Peyer's patch (tissue), 4 donors: ENCODE data around the gene ARHGAP21. TPM values are rescaled to one million over a fixed set of nuclear protein-coding genes. Genes with fewer than 3 reads are reported as not detected.
"Not testable (repeated sequence)": the region's sequence is repeated elsewhere in the genome, so short reads cannot be mapped to it uniquely, and the experiment has no call there.

Experiments
- DNase-seq, 3 donors: peaks; one replicate each; pipeline ENCODE4 v3.0.0-alpha.2; 2017 to 2019
- H3K27ac ChIP-seq, 4 donors: fragments of 200-600 bp; sonication (generic); one replicate each; pipeline ENCODE4 v1.5.1; 2016 to 2019
- H3K27me3 ChIP-seq, 2 donors: fragments of 200-600 bp; sonication (generic); one replicate each; pipeline ENCODE4 v1.5.1; 2019
- H3K36me3 ChIP-seq, 3 donors: fragments of 200-600 bp; sonication (generic); one replicate each; pipeline ENCODE4 v1.5.1; 2016 to 2019
- H3K4me1 ChIP-seq, 4 donors: fragments of 200-600 bp; sonication (generic); one replicate each; pipeline ENCODE4 v1.5.1; 2016 to 2019
- H3K4me3 ChIP-seq, 4 donors: fragments of 200-600 bp; sonication (generic); 1 replicate in 3 of 4; 2 replicates in 1 of 4; pipeline ENCODE4 v1.5.1; 2016 to 2019; ENCODE audit warnings: mild to moderate bottlenecking in 1 of 4
- H3K9me3 ChIP-seq, 4 donors: fragments of 200-600 bp; sonication (generic); one replicate each; pipeline ENCODE4 v1.5.1; 2016 to 2019; ENCODE audit warnings: mild to moderate bottlenecking in 1 of 4
- CTCF ChIP-seq, 6 experiments: fragments of 450-650 bp in 4 of 6; fragments of 200-600 bp in 2 of 6; sonication (generic) in 1 of 6; IDR thresholded peaks; one replicate each; pipeline ENCODE4 v1.5.1; 2017 to 2019; ENCODE audit warnings: antibody characterized with exemption in 6 of 6, mild to moderate bottlenecking in 3 of 6, moderate library complexity in 1 of 6
- POLR2A ChIP-seq, 2 donors: fragments of 450-650 bp; IDR thresholded peaks; one replicate each; pipeline ENCODE4 v1.5.1; 2017; ENCODE audit warnings: antibody characterized with exemption in 2 of 2, mild to moderate bottlenecking in 2 of 2, moderate library complexity in 2 of 2
- total RNA-seq, 4 donors: library from RNA; depleted of rRNA; stranded (reverse); fragments of >200 nt; gene quantifications; one replicate each; pipeline ENCODE4 v1.1.0, GENCODE V29; 2016

ARHGAP21 gene
- total RNA-seq, 4 donors from 2014 or later, result 64.8 to 91.6 (median 69.8) TPM

GRCh38 chr10:24664991-24665390 is 58.7 kb downstream of the ARHGAP21 start:
- H3K27me3 ChIP-seq, result no peaks in the 10 kb centered on the region
- TF ChIP-seq POLR2A (IDR thresholded peaks at IDR 0.05) (no peak), CTCF (IDR thresholded peaks at IDR 0.05) (no peak)
- H3K36me3 ChIP-seq, result peaks cover 0 to 19% (median 0%) of the 10 kb centered on the region in 3 donors
- H3K4me3 ChIP-seq, result no peak overlapping the region
- no peaks in the 10 kb centered on the region for H3K9me3 ChIP-seq
- H3K4me1 ChIP-seq, result no peaks in the 10 kb centered on the region
- DNase-seq, result no peak
- no peak overlapping the region for H3K27ac ChIP-seq

GRCh38 chr10:24661376-24661775 is 62.3 kb downstream of the ARHGAP21 start:
- Histone ChIP-seq H3K27me3 (no peaks in the 10 kb centered on the region), H3K4me1 (no peaks in the 10 kb centered on the region), H3K9me3 (no peaks in the 10 kb centered on the region), H3K27ac (no peak overlapping the region), H3K4me3 (no peak overlapping the region), H3K36me3 (peaks cover 0 to 15% (median 0%) of the 10 kb centered on the region in 3 donors)
- no peak for DNase-seq
- TF ChIP-seq CTCF (IDR thresholded peaks at IDR 0.05) (no peak), POLR2A (IDR thresholded peaks at IDR 0.05) (no peak)

GRCh38 chr10:24658319-24658718 is 65.4 kb downstream of the ARHGAP21 start:
- not testable (repeated sequence) for DNase-seq, H3K27me3 ChIP-seq, H3K27ac ChIP-seq

GRCh38 chr10:24656326-24656725 is 67.4 kb downstream of the ARHGAP21 start:
- H3K27ac ChIP-seq, H3K36me3 ChIP-seq, DNase-seq, H3K27me3 ChIP-seq, H3K4me1 ChIP-seq, H3K9me3 ChIP-seq, H3K4me3 ChIP-seq: not testable (repeated sequence)

More at GRCh38 chr10:24658319-24658718, 65.4 kb downstream of the ARHGAP21 start:
- H3K9me3 ChIP-seq, H3K36me3 ChIP-seq, H3K4me3 ChIP-seq, H3K4me1 ChIP-seq: not testable (repeated sequence)

GRCh38 chr10:24652381-24652957 is 71.2 kb downstream of the ARHGAP21 start:
- Histone ChIP-seq H3K9me3 (no peaks in the 10 kb centered on the region), H3K27me3 (no peaks in the 10 kb centered on the region), H3K36me3 (no peaks in the 10 kb centered on the region), H3K4me3 (no peak overlapping the region), H3K27ac (no peak overlapping the region), H3K4me1 (no peaks in the 10 kb centered on the region)
- no peak for DNase-seq
- TF ChIP-seq POLR2A (IDR thresholded peaks at IDR 0.05), result no peak
- no peak for TF ChIP-seq CTCF (IDR thresholded peaks at IDR 0.05)

GRCh38 chr10:24651923-24652322 is 71.8 kb downstream of the ARHGAP21 start:
- H3K36me3 ChIP-seq, result no peaks in the 10 kb centered on the region
- no peaks in the 10 kb centered on the region for H3K9me3 ChIP-seq
- no peak overlapping the region for H3K4me3 ChIP-seq
- no peak for TF ChIP-seq POLR2A (IDR thresholded peaks at IDR 0.05)
- no peak for TF ChIP-seq CTCF (IDR thresholded peaks at IDR 0.05)
- H3K27ac ChIP-seq, result no peak overlapping the region
- H3K4me1 ChIP-seq, result no peaks in the 10 kb centered on the region
- no peak for DNase-seq
- H3K27me3 ChIP-seq, result no peaks in the 10 kb centered on the region
